CD14-positive monocyte (primary cell): ENCODE results near the gene PARP3. TPM values are rescaled to one million over a fixed set of nuclear protein-coding genes. Genes with fewer than 3 reads are reported as not detected.

Experiments used
- DNase-seq, 3 donors: peaks; one replicate each; pipeline ENCODE4 v3.0.0-alpha.2; 2011 to 2022
- H2AFZ ChIP-seq: 2 replicates; pipeline ENCODE4 v1.6.0; 2012; ENCODE audit warnings: mild to moderate bottlenecking, low read depth, low read length, inconsistent platforms; ENCODE audit not compliant: insufficient read depth, poor library complexity, severe bottlenecking
- H3K27ac ChIP-seq, 2 donors: 1 replicate in 1 of 2; 2 replicates in 1 of 2; pipeline ENCODE4 v1.5.1; 2012 to 2013; ENCODE audit warnings: low read length in 2 of 2, control low read depth in 1 of 2, inconsistent platforms in 1 of 2, low read depth in 1 of 2, mild to moderate bottlenecking in 1 of 2
- H3K27me3 ChIP-seq, 2 donors: one replicate each; pipeline versions ENCODE4 v1.6.0 to v1.6.1; 2011 to 2013; ENCODE audit warnings: low read length in 2 of 2; ENCODE audit not compliant: control insufficient read depth in 2 of 2, insufficient read depth in 2 of 2
- H3K36me3 ChIP-seq, 2 donors: replicated peaks in 1 of 2; 1 replicate in 1 of 2; 2 replicates in 1 of 2; pipeline versions ENCODE4 v1.5.1 to v1.6.1; 2012 to 2013; ENCODE audit warnings: low read length in 2 of 2, control low read depth in 1 of 2, inconsistent platforms in 1 of 2, mild to moderate bottlenecking in 1 of 2; ENCODE audit not compliant: insufficient read depth in 2 of 2, control insufficient read depth in 1 of 2
- H3K4me1 ChIP-seq, 2 donors: 1 replicate in 1 of 2; 2 replicates in 1 of 2; pipeline versions ENCODE4 v1.5.1 to v1.6.1; 2012 to 2013; ENCODE audit warnings: low read length in 2 of 2, control low read depth in 1 of 2, inconsistent platforms in 1 of 2, mild to moderate bottlenecking in 1 of 2, moderate library complexity in 1 of 2; ENCODE audit not compliant: insufficient read depth in 2 of 2, control insufficient read depth in 1 of 2
- H3K4me2 ChIP-seq: replicated peaks from 2 replicates; pipeline ENCODE3; 2012; ENCODE audit warnings: low read length, moderate library complexity, mild to moderate bottlenecking; ENCODE audit not compliant: poor library complexity, severe bottlenecking; ENCODE audit errors: extremely low read depth
- H3K4me3 ChIP-seq, 3 experiments: fragments of 200-600 bp in 1 of 3; sonication (generic) in 1 of 3; replicated peaks in 1 of 3; 1 replicate in 2 of 3; 2 replicates in 1 of 3; pipeline ENCODE4 v1.5.1; 2011 to 2013; ENCODE audit warnings: low read length in 3 of 3, mild to moderate bottlenecking in 3 of 3, control low read depth in 2 of 3, low read depth in 2 of 3, inconsistent platforms in 1 of 3, moderate library complexity in 1 of 3
- H3K79me2 ChIP-seq: 2 replicates; pipeline ENCODE4 v1.6.0; 2012; ENCODE audit warnings: mild to moderate bottlenecking, control low read depth, inconsistent platforms, low read length, moderate library complexity; ENCODE audit not compliant: insufficient read depth
- H3K9ac ChIP-seq: 2 replicates; pipeline ENCODE4 v1.6.0; 2017; ENCODE audit warnings: low read length, mild to moderate bottlenecking; ENCODE audit not compliant: insufficient read depth, poor library complexity, severe bottlenecking
- H3K9me3 ChIP-seq, 2 donors: replicated peaks in 1 of 2; 1 replicate in 1 of 2; 2 replicates in 1 of 2; pipeline versions ENCODE4 v1.5.1 to v1.6.1; 2012 to 2013; ENCODE audit warnings: low read length in 2 of 2, control low read depth in 1 of 2; ENCODE audit not compliant: control insufficient read depth in 1 of 2, insufficient read depth in 1 of 2
- H4K20me1 ChIP-seq: 2 replicates; pipeline ENCODE4 v1.6.0; 2012; ENCODE audit warnings: mild to moderate bottlenecking, low read length, control low read depth, moderate library complexity; ENCODE audit not compliant: insufficient read depth
- H3K27ac Mint-ChIP-seq, 7 donors: one replicate each; pipeline ENCODE4 v1.8.0; 2020; ENCODE audit warnings: mild to moderate bottlenecking in 7 of 7, mixed read lengths in 7 of 7, moderate library complexity in 6 of 7, inconsistent platforms in 2 of 7
- H3K27me3 Mint-ChIP-seq, 3 donors: one replicate each; pipeline ENCODE4 v1.8.0; 2021 to 2022; ENCODE audit warnings: low read depth in 3 of 3, mild to moderate bottlenecking in 3 of 3, mixed read lengths in 3 of 3, moderate library complexity in 3 of 3, inconsistent platforms in 1 of 3
- H3K36me3 Mint-ChIP-seq, 2 donors: one replicate each; pipeline ENCODE4 v1.8.0; 2020; ENCODE audit warnings: mixed read lengths in 2 of 2, inconsistent platforms in 1 of 2, mild to moderate bottlenecking in 1 of 2
- H3K4me1 Mint-ChIP-seq: one replicate; pipeline ENCODE4 v1.8.0; 2020; ENCODE audit warnings: mild to moderate bottlenecking, mixed read lengths
- H3K4me3 Mint-ChIP-seq, 2 donors: one replicate each; pipeline ENCODE4 v1.8.0; 2020; ENCODE audit warnings: mild to moderate bottlenecking in 2 of 2, mixed read lengths in 2 of 2, moderate library complexity in 1 of 2
- H3K9me3 Mint-ChIP-seq, 7 donors: one replicate each; pipeline ENCODE4 v1.8.0; 2020 to 2022; ENCODE audit warnings: mixed read lengths in 7 of 7, mild to moderate bottlenecking in 6 of 7, moderate library complexity in 6 of 7, inconsistent platforms in 2 of 7
- whole genome bisulfite sequencing: methylation state at CpG from one replicate; pipeline ENCODE4 v1.1.5; 2013; ENCODE audit warnings: missing lambda C conversion rate; ENCODE audit not compliant: insufficient coverage; 5-methylcytosine and 5-hydroxymethylcytosine counted together
- intact Hi-C, 2 donors: fragments of 100-400 bp; cut with micrococcal nuclease; formaldehyde crosslinking; loops; one replicate each; pipeline versions ENCODE4 v1.15.0 to v1.15.1; 2023
- polyA plus RNA-seq, 3 donors: library from polyadenylated mRNA; depleted of rRNA in 1 of 3; unstranded in 2 of 3; stranded (reverse) in 1 of 3; fragments of 300-500 nt in 2 of 3; fragments of >200 nt in 1 of 3; fragmentation: Illumina TruSeq in 2 of 3; gene quantifications; 1 replicate in 2 of 3; 2 replicates in 1 of 3; pipeline ENCODE4 v1.2.3, GENCODE V29; 2012 to 2021
- TF ChIP-seq, protein P1 (sequence below): fragments of 200-600 bp; IDR thresholded peaks from one replicate; pipeline ENCODE4 v1.8.0; 2022; ENCODE audit warnings: antibody characterized with exemption, mild to moderate bottlenecking

Gene PARP3
- polyA plus RNA-seq, 3 donors: 1.2 to 6.9 (median 1.7) TPM

DNA sequence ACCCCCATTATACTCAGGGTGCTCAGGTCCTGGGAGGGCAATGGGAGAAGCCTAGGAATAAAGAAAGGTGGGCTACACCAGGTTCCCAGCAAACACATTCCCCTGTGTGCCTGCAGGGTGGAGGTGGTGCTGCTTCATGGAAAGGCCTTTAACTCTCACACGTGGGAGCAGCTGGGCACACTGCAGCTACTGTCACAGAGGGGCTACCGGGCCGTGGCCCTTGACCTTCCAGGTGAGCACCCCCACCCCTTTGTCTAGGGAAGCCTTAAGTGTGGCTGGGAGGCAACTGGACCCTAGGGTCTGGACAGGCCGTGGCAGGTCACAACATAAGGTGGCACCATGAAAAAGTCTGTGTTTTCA, 36.0 kb downstream of the PARP3 start:
- Mint-ChIP-seq H3K4me3 (no peak overlapping the region), H3K27ac (no peak overlapping the region)
- H3K79me2 ChIP-seq: peaks cover 5% of the 10 kb centered on the region

DNA sequence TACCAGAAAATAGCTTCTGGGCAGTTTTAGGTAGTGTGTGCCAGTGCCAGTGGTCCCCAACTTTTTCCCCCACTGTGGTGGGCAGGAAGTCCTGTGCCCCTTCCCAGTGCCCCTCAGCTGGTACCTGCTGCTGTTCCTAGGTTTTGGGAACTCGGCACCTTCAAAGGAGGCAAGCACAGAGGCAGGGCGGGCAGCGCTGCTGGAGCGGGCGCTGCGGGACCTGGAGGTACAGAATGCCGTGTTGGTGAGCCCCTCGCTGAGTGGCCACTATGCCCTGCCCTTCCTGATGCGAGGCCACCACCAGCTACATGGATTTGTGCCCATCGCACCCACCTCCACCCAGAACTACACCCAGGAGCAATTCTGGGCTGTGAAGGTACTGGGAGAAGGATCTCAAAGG, 38.1 kb downstream of the PARP3 start:
- intact Hi-C loops: no loop called here
- Mint-ChIP-seq H3K4me3 (no peak overlapping the region), H3K27ac (no peak overlapping the region), H3K36me3 (peaks cover 0 to 7% of the 10 kb centered on the region in 2 donors), H3K27me3 (peaks cover 0 to 3% (median 1%) of the 10 kb centered on the region in 3 donors), H3K4me1 (peaks cover 41% of the 10 kb centered on the region), H3K9me3 (peaks cover 0 to 2% (median 0%) of the 10 kb centered on the region in 7 donors)
- TF ChIP-seq, protein P1, sequence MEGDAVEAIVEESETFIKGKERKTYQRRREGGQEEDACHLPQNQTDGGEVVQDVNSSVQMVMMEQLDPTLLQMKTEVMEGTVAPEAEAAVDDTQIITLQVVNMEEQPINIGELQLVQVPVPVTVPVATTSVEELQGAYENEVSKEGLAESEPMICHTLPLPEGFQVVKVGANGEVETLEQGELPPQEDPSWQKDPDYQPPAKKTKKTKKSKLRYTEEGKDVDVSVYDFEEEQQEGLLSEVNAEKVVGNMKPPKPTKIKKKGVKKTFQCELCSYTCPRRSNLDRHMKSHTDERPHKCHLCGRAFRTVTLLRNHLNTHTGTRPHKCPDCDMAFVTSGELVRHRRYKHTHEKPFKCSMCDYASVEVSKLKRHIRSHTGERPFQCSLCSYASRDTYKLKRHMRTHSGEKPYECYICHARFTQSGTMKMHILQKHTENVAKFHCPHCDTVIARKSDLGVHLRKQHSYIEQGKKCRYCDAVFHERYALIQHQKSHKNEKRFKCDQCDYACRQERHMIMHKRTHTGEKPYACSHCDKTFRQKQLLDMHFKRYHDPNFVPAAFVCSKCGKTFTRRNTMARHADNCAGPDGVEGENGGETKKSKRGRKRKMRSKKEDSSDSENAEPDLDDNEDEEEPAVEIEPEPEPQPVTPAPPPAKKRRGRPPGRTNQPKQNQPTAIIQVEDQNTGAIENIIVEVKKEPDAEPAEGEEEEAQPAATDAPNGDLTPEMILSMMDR: no peak
- H3K79me2 ChIP-seq: peaks cover 5% of the 10 kb centered on the region
- no peaks in the 10 kb centered on the region for H4K20me1 ChIP-seq
- H3K36me3 ChIP-seq: no peaks in the 10 kb centered on the region
- H2AFZ ChIP-seq: no peak overlapping the region
- H3K4me2 ChIP-seq: no peak overlapping the region
- no peak overlapping the region for H3K9ac ChIP-seq
- WGBS: 94% methylated on average over 7 of the region's 10 CpGs
- no peak for DNase-seq
- no peak overlapping the region for H3K27ac ChIP-seq
- no peaks in the 10 kb centered on the region for H3K9me3 ChIP-seq
- H3K4me3 ChIP-seq: no peak overlapping the region
- H3K4me1 ChIP-seq: peaks cover 26 to 34% of the 10 kb centered on the region in 2 donors
- no peaks in the 10 kb centered on the region for H3K27me3 ChIP-seq

More for the DNA sequence above, 36.0 kb downstream of the PARP3 start:
- H3K9ac ChIP-seq: no peak overlapping the region
- TF ChIP-seq, protein P1: no peak
- intact Hi-C loops: no loop called here
- H3K27ac ChIP-seq: no peak overlapping the region
- no peaks in the 10 kb centered on the region for H3K27me3 ChIP-seq
- Mint-ChIP-seq H3K4me1 (peaks cover 48% of the 10 kb centered on the region), H3K36me3 (peaks cover 0 to 7% of the 10 kb centered on the region in 2 donors), H3K9me3 (peaks cover 0 to 2% (median 0%) of the 10 kb centered on the region in 7 donors), H3K27me3 (peaks cover 0 to 4% (median 3%) of the 10 kb centered on the region in 3 donors)
- WGBS: no CpG with 5 or more reads among the region's 4 CpGs
- H3K4me3 ChIP-seq: no peak overlapping the region
- H3K36me3 ChIP-seq: no peaks in the 10 kb centered on the region
- no peaks in the 10 kb centered on the region for H4K20me1 ChIP-seq
- no peak for DNase-seq
- no peak overlapping the region for H3K4me2 ChIP-seq
- peaks cover 36 to 44% of the 10 kb centered on the region in 2 donors for H3K4me1 ChIP-seq
- H2AFZ ChIP-seq: no peak overlapping the region
- H3K9me3 ChIP-seq: no peaks in the 10 kb centered on the region
